SK-N-SH treated with all-trans-retinoic acid at 6 μM for 48 hours (cell line): ENCODE data around the gene GLYR1.

ENCODE experiments used
- ESRRG ChIP-seq: fragments of 250-450 bp; sonication (Bioruptor Pico); IDR thresholded peaks from 2 replicates; pipeline ENCODE4 v1.6.1; 2021; ENCODE audit warnings: mild to moderate bottlenecking
- TCF4 ChIP-seq: fragments of 250-450 bp; sonication (Bioruptor Pico); IDR thresholded peaks from 2 replicates; pipeline ENCODE4 v1.8.0; 2021; ENCODE audit warnings: mild to moderate bottlenecking, moderate library complexity, borderline replicate concordance

- no peak for TF ChIP-seq ESRRG (CRISPR knock-in tag)
- TF ChIP-seq TCF4 (CRISPR knock-in tag) = no peak
Measured at GRCh38 chr16:4783251-4783950, 63.7 kb downstream of the GLYR1 start.
